GM19193 (cell line): ENCODE measurements around the gene LY86.
A peak's percentile ranks its signal among the peaks of the same experiment; 100 is the strongest.

Experiments used
- POLR2A ChIP-seq: IDR thresholded peaks from 4 replicates; pipeline ENCODE4 v1.6.1; 2011; ENCODE audit not compliant: insufficient read depth, insufficient read length; ENCODE audit errors: extremely low read depth

LY86 gene

GRCh38 chr6:6564154-6564553 lies 24.4 kb upstream of the LY86 start:
- no peak for TF ChIP-seq POLR2A

DNA sequence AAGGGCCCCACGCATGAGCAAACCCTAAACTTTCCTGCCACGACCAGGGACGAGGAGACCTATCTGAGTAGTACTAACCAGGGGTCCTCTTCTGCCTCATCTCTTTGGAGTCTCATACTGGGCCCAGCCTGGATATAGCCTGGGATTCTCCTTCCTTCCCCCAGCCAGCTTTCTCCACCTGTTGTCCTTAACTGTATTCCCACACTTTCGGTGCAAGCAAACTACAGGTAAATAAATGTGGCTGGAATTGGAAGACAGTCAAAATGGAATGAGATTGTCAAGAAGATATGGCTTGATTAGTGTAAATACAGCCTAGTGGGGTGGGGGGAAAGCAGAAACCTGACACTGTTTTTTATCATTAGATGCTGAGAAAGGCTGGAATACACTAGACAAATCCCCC lies 23.5 kb upstream of the LY86 start:
- no peak for TF ChIP-seq POLR2A

- no peak for TF ChIP-seq POLR2A
Observed at GRCh38 chr6:6565488-6565887, 23.0 kb upstream of the LY86 start.

DNA sequence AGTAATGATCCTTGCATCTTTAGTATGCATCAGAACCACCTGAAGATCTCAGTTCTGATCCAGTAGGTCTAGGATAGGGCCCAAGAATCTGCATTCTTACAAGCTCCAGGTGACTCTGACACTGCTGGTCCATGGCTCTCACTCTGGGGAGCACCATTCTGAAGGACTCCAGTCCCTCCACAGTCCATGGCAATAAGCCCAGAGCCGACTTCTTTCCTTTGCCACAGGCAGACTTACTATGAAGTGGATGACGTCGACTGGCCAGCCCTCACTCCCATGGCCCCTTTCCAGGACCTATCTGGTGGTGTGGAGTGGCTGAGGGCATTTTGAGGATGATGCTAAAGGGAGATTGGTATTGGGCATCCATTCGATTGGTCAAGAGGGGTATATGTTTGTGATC lies 21.8 kb upstream of the LY86 start:
- no peak for TF ChIP-seq POLR2A

- TF ChIP-seq POLR2A, result no peak
Observed at GRCh38 chr6:6569096-6569810, 19.3 kb upstream of the LY86 start.

DNA sequence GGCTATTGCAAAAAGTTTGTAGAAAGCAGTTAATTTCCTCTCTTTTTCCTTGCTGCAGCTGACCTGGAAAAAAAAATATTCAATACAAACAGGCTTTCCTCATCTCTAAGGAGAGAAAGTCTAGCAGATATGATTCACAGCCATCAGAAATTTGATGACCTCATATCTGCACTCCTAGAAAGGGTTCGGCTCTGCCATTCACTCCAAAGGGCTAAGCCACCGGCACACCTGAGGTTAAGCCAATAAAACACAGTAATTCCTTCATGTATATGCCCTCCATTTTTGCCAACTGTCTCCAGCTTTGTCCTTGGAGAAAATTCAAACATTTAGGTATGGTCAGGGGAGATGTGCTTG lies 18.7 kb upstream of the LY86 start:
- no peak for TF ChIP-seq POLR2A

DNA sequence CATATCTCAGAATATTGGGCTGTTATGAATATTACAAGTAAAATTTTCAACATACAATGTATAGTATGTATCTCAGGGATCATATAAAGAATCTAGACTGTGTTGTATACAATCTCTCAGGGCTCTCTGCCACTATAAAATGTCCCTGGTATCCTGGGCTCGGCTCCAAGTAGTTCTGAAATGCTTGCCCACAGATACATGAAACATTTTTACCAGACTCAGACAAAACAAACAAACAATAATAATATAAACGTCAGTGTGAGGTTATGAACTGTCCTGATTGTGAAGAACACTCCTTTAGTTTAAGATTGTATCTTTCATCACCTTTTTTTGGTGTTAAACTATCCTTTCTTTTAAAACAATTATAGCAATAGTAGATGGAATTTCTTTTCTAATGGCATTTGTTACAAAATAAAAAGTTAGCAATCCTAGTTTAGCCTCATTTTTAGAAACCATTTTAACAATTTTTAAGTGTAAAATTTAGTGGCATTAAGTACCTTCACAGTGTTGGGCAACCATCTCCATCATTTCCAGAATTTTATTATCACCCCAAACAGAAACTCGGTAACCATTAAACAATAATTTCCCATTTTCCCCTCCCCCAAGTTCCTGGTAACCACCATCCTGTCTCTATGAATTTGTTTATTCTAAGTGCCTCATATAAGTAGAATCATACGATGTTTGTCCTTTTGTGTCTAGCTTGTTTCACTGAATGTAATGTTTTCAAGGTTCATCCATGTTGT lies 17.4 kb upstream of the LY86 start:
- no peak for TF ChIP-seq POLR2A

- TF ChIP-seq POLR2A, result no peak
Observed at GRCh38 chr6:6575143-6575542, 13.4 kb upstream of the LY86 start.

- TF ChIP-seq POLR2A, result no peak
Observed at GRCh38 chr6:6577735-6578134, 10.8 kb upstream of the LY86 start.

GRCh38 chr6:6579281-6579680 lies 9.2 kb upstream of the LY86 start:
- no peak for TF ChIP-seq POLR2A

DNA sequence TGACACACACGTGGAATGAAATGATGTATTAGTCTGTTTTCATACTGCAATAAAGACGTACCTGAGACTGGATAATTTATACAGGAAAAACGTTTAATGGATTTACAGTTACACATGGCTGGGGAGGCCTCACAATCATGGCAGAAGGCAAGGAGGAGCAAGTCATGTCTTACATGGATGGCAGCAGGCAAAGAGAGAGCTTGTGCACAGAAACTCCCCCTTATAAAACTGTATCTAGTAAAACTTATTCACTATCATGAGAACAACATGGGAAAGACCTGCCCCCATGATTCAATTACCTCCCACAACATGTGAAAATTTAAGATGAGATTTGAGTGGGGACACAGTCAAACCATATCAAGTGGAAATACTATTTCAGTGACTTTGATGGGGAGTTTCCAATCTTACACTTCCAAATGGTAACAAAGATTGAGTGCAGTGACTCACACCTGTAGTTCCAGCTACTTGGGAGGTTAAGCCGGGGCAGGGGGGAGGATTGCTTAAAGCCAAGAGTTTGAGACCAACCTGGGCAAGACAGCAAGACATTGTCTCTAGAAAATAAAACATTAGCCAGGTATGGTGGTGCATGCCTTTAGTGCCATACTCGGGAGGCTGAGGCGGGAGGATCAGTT lies 8.2 kb upstream of the LY86 start:
- TF ChIP-seq POLR2A, result no peak

GRCh38 chr6:6581054-6581453 lies 7.5 kb upstream of the LY86 start:
- TF ChIP-seq POLR2A, result no peak

GRCh38 chr6:6582131-6582530 lies 6.4 kb upstream of the LY86 start:
- no peak for TF ChIP-seq POLR2A

GRCh38 chr6:6583836-6584235 lies 4.7 kb upstream of the LY86 start:
- TF ChIP-seq POLR2A, result no peak

GRCh38 chr6:6584310-6585002 lies 4.1 kb upstream of the LY86 start:
- no peak for TF ChIP-seq POLR2A

GRCh38 chr6:6585003-6585311 lies 3.6 kb upstream of the LY86 start:
- TF ChIP-seq POLR2A, result no peak

- TF ChIP-seq POLR2A, result peak; percentile 26
Observed at GRCh38 chr6:6586167-6586566, 2.4 kb upstream of the LY86 start.
